Neural progenitor cell (in vitro differentiated cells): ENCODE data around the gene GP9.

ENCODE experiments used
- EZH2 ChIP-seq: fragments of 200-600 bp; sonication (generic); IDR thresholded peaks from 2 replicates; pipeline ENCODE4 v1.6.1; 2017; ENCODE audit warnings: antibody characterized with exemption, mild to moderate bottlenecking, moderate library complexity
- EZH2phosphoT487 ChIP-seq: fragments of 200-600 bp; sonication (generic); IDR thresholded peaks from 2 replicates; pipeline ENCODE4 v1.6.1; 2017; ENCODE audit warnings: antibody characterized with exemption
- TF ChIP-seq, protein P1 (sequence below): fragments of 200-600 bp; sonication (generic); IDR thresholded peaks from 2 replicates; pipeline ENCODE4 v1.5.1; 2017; ENCODE audit warnings: antibody characterized with exemption, mild to moderate bottlenecking

DNA sequence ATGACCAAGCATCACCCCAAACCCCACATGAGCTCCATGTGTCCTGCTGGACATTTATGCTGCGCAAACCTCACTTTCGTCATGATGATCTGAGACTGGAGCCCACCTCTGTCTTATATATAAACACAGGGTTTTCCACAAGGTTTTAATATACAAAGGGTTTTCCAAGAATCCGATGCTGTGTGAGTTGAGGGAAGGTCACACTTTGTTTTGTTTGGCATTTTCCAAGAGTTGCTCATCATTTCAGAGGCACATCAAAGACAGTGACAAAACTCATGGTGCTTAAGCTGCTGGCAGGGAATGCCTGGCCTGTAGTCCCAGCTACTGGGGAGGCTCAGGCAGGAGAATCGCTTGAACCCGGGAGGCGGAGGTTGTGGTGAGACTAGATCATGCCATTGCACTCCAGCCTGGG is 39.4 kb upstream of the GP9 start:
- TF ChIP-seq EZH2 (no peak), EZH2phosphoT487 (no peak)
- TF ChIP-seq, protein P1, sequence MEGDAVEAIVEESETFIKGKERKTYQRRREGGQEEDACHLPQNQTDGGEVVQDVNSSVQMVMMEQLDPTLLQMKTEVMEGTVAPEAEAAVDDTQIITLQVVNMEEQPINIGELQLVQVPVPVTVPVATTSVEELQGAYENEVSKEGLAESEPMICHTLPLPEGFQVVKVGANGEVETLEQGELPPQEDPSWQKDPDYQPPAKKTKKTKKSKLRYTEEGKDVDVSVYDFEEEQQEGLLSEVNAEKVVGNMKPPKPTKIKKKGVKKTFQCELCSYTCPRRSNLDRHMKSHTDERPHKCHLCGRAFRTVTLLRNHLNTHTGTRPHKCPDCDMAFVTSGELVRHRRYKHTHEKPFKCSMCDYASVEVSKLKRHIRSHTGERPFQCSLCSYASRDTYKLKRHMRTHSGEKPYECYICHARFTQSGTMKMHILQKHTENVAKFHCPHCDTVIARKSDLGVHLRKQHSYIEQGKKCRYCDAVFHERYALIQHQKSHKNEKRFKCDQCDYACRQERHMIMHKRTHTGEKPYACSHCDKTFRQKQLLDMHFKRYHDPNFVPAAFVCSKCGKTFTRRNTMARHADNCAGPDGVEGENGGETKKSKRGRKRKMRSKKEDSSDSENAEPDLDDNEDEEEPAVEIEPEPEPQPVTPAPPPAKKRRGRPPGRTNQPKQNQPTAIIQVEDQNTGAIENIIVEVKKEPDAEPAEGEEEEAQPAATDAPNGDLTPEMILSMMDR: no peak
